HG03025 (cell line): ENCODE results near the gene LMTK2.
"Not testable (repeated sequence)": the region's sequence is repeated elsewhere in the genome, so short reads cannot be mapped to it uniquely, and the experiment has no call there.

Source experiments
- ATAC-seq: cut with Tn5 transposase; IDR thresholded peaks from one replicate; pipeline ENCODE4 v1.9.1; 2021; ENCODE audit warnings: mild to moderate bottlenecking, moderate library complexity; ENCODE audit not compliant: unreplicated experiment, low FRiP score

Gene LMTK2

GRCh38 chr7:98215561-98216495, 109.2 kb downstream of the LMTK2 start:
- ATAC-seq, result no peak

- no peak for ATAC-seq
Observed at GRCh38 chr7:98216941-98217622, 110.4 kb downstream of the LMTK2 start.

GRCh38 chr7:98217623-98218582, 111.2 kb downstream of the LMTK2 start:
- ATAC-seq, result no peak

GRCh38 chr7:98219382-98219781, 112.7 kb downstream of the LMTK2 start:
- not testable (repeated sequence) for ATAC-seq

- no peak for ATAC-seq
Observed at GRCh38 chr7:98221611-98222532, 115.2 kb downstream of the LMTK2 start.

- no peak for ATAC-seq
Observed at GRCh38 chr7:98222533-98223195, 116.0 kb downstream of the LMTK2 start.

- no peak for ATAC-seq
Observed at GRCh38 chr7:98223351-98223897, 116.8 kb downstream of the LMTK2 start.

- no peak for ATAC-seq
Observed at GRCh38 chr7:98223898-98224700, 117.4 kb downstream of the LMTK2 start.

- no peak for ATAC-seq
Observed at GRCh38 chr7:98224701-98225181, 118.1 kb downstream of the LMTK2 start.

- ATAC-seq, result no peak
Observed at GRCh38 chr7:98225913-98226614, 119.4 kb downstream of the LMTK2 start.

GRCh38 chr7:98227939-98228338, 121.3 kb downstream of the LMTK2 start:
- ATAC-seq, result no peak

GRCh38 chr7:98228801-98229200, 122.1 kb downstream of the LMTK2 start:
- ATAC-seq, result no peak

- ATAC-seq, result no peak
Observed at GRCh38 chr7:98229441-98229840, 122.8 kb downstream of the LMTK2 start.

- no peak for ATAC-seq
Observed at GRCh38 chr7:98229991-98230745, 123.5 kb downstream of the LMTK2 start.

- no peak for ATAC-seq
Observed at GRCh38 chr7:98230746-98231471, 124.2 kb downstream of the LMTK2 start.
